Spleen (tissue), 3 donors: ENCODE data around the gene GGT7.

Experiments used
- POLR2A ChIP-seq, 3 donors: fragments of 450-650 bp; IDR thresholded peaks; one replicate each; pipeline ENCODE4 v1.5.1; 2017; ENCODE audit warnings: antibody characterized with exemption in 3 of 3, mild to moderate bottlenecking in 1 of 3
- POLR2AphosphoS5 ChIP-seq, 3 donors: sonication (generic); formaldehyde crosslinking; IDR thresholded peaks; one replicate each; pipeline ENCODE4 v1.5.1; 2017; ENCODE audit warnings: antibody characterized with exemption in 3 of 3

GRCh38 chr20:34875642-34876405 is 3.2 kb upstream of the GGT7 start:
- no peak for TF ChIP-seq POLR2A (IDR thresholded peaks at IDR 0.05)
- TF ChIP-seq POLR2AphosphoS5 (IDR thresholded peaks at IDR 0.05) = no peak
